Measurements from ENCODE around the gene GUCY2C.

DNA sequence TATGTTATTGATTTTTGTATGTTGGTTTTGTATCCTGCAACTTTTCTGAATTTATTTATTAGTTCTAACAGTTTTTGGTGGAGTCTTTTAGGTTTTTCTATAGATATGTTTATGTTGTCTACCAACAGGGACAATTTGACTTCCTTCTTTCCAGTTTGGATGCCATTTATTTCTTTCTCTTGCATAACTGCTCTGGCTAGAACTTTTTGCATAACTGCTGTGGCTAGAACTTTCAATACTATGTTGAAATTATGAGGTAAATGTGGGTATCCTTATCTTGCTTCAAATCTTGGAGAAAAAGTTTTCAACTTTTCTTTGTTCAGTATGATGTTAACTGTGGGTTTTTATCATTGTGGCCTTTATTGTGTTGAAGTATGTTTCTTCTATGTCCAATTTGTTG lies 88.8 kb downstream of the GUCY2C start:
- no peak for TF ChIP-seq POLR2A (IDR thresholded peaks at IDR 0.05; ENCODE audit: low read length)
- TF ChIP-seq RNF2 (IDR thresholded peaks at IDR 0.05; ENCODE audit: borderline replicate concordance, low read depth), result no peak
- no peak for TF ChIP-seq CTCF (IDR thresholded peaks at IDR 0.05)
- TF ChIP-seq, protein P1, sequence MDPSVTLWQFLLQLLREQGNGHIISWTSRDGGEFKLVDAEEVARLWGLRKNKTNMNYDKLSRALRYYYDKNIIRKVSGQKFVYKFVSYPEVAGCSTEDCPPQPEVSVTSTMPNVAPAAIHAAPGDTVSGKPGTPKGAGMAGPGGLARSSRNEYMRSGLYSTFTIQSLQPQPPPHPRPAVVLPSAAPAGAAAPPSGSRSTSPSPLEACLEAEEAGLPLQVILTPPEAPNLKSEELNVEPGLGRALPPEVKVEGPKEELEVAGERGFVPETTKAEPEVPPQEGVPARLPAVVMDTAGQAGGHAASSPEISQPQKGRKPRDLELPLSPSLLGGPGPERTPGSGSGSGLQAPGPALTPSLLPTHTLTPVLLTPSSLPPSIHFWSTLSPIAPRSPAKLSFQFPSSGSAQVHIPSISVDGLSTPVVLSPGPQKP (IDR thresholded peaks at IDR 0.05; ENCODE audit: low read depth, low read length), result no peak
- TF ChIP-seq ZFP36 (IDR thresholded peaks at IDR 0.05; ENCODE audit: borderline replicate concordance, partially characterized antibody), result no peak
- no peak for TF ChIP-seq HDAC2 (IDR thresholded peaks at IDR 0.05)
- no peak for TF ChIP-seq JUN (IDR thresholded peaks at IDR 0.05)
- TF ChIP-seq EHMT2 (IDR thresholded peaks at IDR 0.05; ENCODE audit: low read depth), result no peak
